ENCODE measurements around the gene CGNL1.

- TF ChIP-seq POLR2A (IDR thresholded peaks at IDR 0.05) (no peak), EP300 (IDR thresholded peaks at IDR 0.05) (no peak), CTCF (IDR thresholded peaks at IDR 0.05) (no peak), POLR2AphosphoS5 (IDR thresholded peaks at IDR 0.05) (no peak)
Observed at GRCh38 chr15:57538821-57539220, 162.5 kb downstream of the CGNL1 start.
